GM18526 (cell line): ENCODE measurements around the gene TERB2.
A peak's percentile ranks its signal among the peaks of the same experiment; 100 is the strongest.

ENCODE experiments used
- POLR2A ChIP-seq: IDR thresholded peaks from 3 replicates; pipeline ENCODE4 v1.6.1; 2011; ENCODE audit not compliant: insufficient read length; ENCODE audit errors: extremely low read depth

TERB2 gene

GRCh38 chr15:44956388-44956787 is at the start of gene TERB2:
Gene TERB2 (plus strand): TSS chr15:44956687. CDS start chr15:44956719, 32 bp downstream.
- TF ChIP-seq POLR2A, result no peak

- no peak for TF ChIP-seq POLR2A
Observed at GRCh38 chr15:44909423-44909822, 47.1 kb upstream of the TERB2 start.

GRCh38 chr15:44910981-44911625 is 45.4 kb upstream of the TERB2 start:
- TF ChIP-seq POLR2A, result no peak

GRCh38 chr15:44918136-44918535 is 38.4 kb upstream of the TERB2 start:
- no peak for TF ChIP-seq POLR2A

GRCh38 chr15:44968475-44968874 is 12.0 kb downstream of the TERB2 start:
- TF ChIP-seq POLR2A, result no peak

GRCh38 chr15:44971036-44971435 is 14.5 kb downstream of the TERB2 start:
- no peak for TF ChIP-seq POLR2A

- TF ChIP-seq POLR2A, result no peak
Observed at GRCh38 chr15:44999105-44999504, 42.6 kb downstream of the TERB2 start.

- TF ChIP-seq POLR2A, result no peak
Observed at GRCh38 chr15:45009046-45009445, 52.6 kb downstream of the TERB2 start.

GRCh38 chr15:45021348-45021747 is 64.9 kb downstream of the TERB2 start:
- TF ChIP-seq POLR2A, result no peak

- peak; percentile 52 for TF ChIP-seq POLR2A
Observed at GRCh38 chr15:45022871-45023658, 66.6 kb downstream of the TERB2 start, which contains the start of gene SORD. Gene SORD (plus strand): TSS chr15:45023195. CDS start chr15:45023284, 89 bp downstream.

- no peak for TF ChIP-seq POLR2A
Observed at GRCh38 chr15:45023659-45024225, 67.3 kb downstream of the TERB2 start.

GRCh38 chr15:45026651-45027190 is 70.2 kb downstream of the TERB2 start:
- no peak for TF ChIP-seq POLR2A

GRCh38 chr15:45027220-45027619 is 70.7 kb downstream of the TERB2 start:
- TF ChIP-seq POLR2A, result no peak
